Endothelial cell (in vitro differentiated cells): Measurements from ENCODE around the gene MYOT. TPM values are rescaled to one million over a fixed set of nuclear protein-coding genes. Genes with fewer than 3 reads are reported as not detected.

Experiments used
- DNase-seq: peaks from one replicate; pipeline ENCODE4 v3.0.0; 2021; ENCODE audit warnings: low spot score
- H3K27ac Mint-ChIP-seq: one replicate; pipeline ENCODE4 v1.8.0; 2021; ENCODE audit warnings: mixed read lengths, inconsistent platforms; ENCODE audit not compliant: unreplicated experiment
- H3K27me3 Mint-ChIP-seq: one replicate; pipeline ENCODE4 v1.8.0; 2021; ENCODE audit warnings: mild to moderate bottlenecking, moderate library complexity, mixed read lengths, inconsistent platforms; ENCODE audit not compliant: unreplicated experiment
- H3K36me3 Mint-ChIP-seq: one replicate; pipeline ENCODE4 v1.8.0; 2021; ENCODE audit warnings: mild to moderate bottlenecking, low read depth, mixed read lengths, inconsistent platforms; ENCODE audit not compliant: unreplicated experiment
- H3K4me1 Mint-ChIP-seq: one replicate; pipeline ENCODE4 v1.8.0; 2021; ENCODE audit warnings: mild to moderate bottlenecking, mixed read lengths, inconsistent platforms; ENCODE audit not compliant: unreplicated experiment
- H3K4me3 Mint-ChIP-seq: one replicate; pipeline ENCODE4 v1.8.0; 2021; ENCODE audit warnings: mild to moderate bottlenecking, mixed read lengths, inconsistent platforms; ENCODE audit not compliant: unreplicated experiment
- H3K9me3 Mint-ChIP-seq: one replicate; pipeline ENCODE4 v1.8.0; 2021; ENCODE audit warnings: mixed read lengths, inconsistent platforms; ENCODE audit not compliant: unreplicated experiment
- CTCF ChIP-seq: fragments of 200-600 bp; sonication (generic); IDR thresholded peaks from one replicate; pipeline ENCODE4 v1.5.0; 2021; ENCODE audit warnings: antibody characterized with exemption; ENCODE audit not compliant: unreplicated experiment
- total RNA-seq: library from RNA; stranded (reverse); fragmentation: NEBNext Ultra II Directional; extraction: Animal tissue kit (Norgen Biotek cat#: 25700); gene quantifications from one replicate; pipeline ENCODE4 v1.2.1, GENCODE V29; 2021; ENCODE audit not compliant: unreplicated experiment

MYOT gene
- total RNA-seq, 1 donor from 2014 or later, result not detected

GRCh38 chr5:137896560-137896959 lies 28.9 kb downstream of the MYOT start:
- Mint-ChIP-seq H3K27me3 (peaks cover 3% of the 10 kb centered on the region), H3K4me1 (peaks cover 31% of the 10 kb centered on the region), H3K36me3 (no peaks in the 10 kb centered on the region), H3K27ac (no peak overlapping the region), H3K9me3 (no peaks in the 10 kb centered on the region), H3K4me3 (no peak overlapping the region)
- no peak for TF ChIP-seq CTCF
- DNase-seq, result no peak

GRCh38 chr5:137899493-137899892 lies 31.8 kb downstream of the MYOT start:
- no peak for TF ChIP-seq CTCF
- Mint-ChIP-seq H3K4me3 (no peak overlapping the region), H3K9me3 (no peaks in the 10 kb centered on the region), H3K27me3 (peaks cover 1% of the 10 kb centered on the region), H3K27ac (no peak overlapping the region), H3K4me1 (peaks cover 27% of the 10 kb centered on the region), H3K36me3 (no peaks in the 10 kb centered on the region)
- DNase-seq, result no peak

GRCh38 chr5:137901011-137901817 lies 33.6 kb downstream of the MYOT start:
- peaks cover 19% of the 10 kb centered on the region for H3K4me1 Mint-ChIP-seq
- H3K27me3 Mint-ChIP-seq, result peaks cover 1% of the 10 kb centered on the region
- H3K27ac Mint-ChIP-seq, result no peak overlapping the region
- DNase-seq, result no peak
- no peak overlapping the region for H3K4me3 Mint-ChIP-seq
- no peaks in the 10 kb centered on the region for H3K36me3 Mint-ChIP-seq
- no peak for TF ChIP-seq CTCF
- H3K9me3 Mint-ChIP-seq, result no peaks in the 10 kb centered on the region

GRCh38 chr5:137902408-137903133 lies 34.9 kb downstream of the MYOT start:
- no peaks in the 10 kb centered on the region for H3K36me3 Mint-ChIP-seq
- DNase-seq, result no peak
- H3K27me3 Mint-ChIP-seq, result peaks cover 1% of the 10 kb centered on the region
- H3K9me3 Mint-ChIP-seq, result no peaks in the 10 kb centered on the region
- H3K4me3 Mint-ChIP-seq, result no peak overlapping the region
- no peak for TF ChIP-seq CTCF
- peaks cover 17% of the 10 kb centered on the region for H3K4me1 Mint-ChIP-seq
- H3K27ac Mint-ChIP-seq, result no peak overlapping the region

GRCh38 chr5:137914758-137915157 lies 47.1 kb downstream of the MYOT start:
- Mint-ChIP-seq H3K4me1 (no peaks in the 10 kb centered on the region), H3K9me3 (peaks cover 3% of the 10 kb centered on the region), H3K4me3 (no peak overlapping the region), H3K27ac (no peak overlapping the region), H3K36me3 (peaks cover 5% of the 10 kb centered on the region), H3K27me3 (no peaks in the 10 kb centered on the region)
- no peak for DNase-seq
- no peak for TF ChIP-seq CTCF
